ENCODE results near the gene COMT. TPM values are rescaled to one million over a fixed set of nuclear protein-coding genes. Genes with fewer than 3 reads are reported as not detected.

Gene COMT
- total and polyA plus RNA-seq, 11 donors = 69.7 to 249 (median 119) TPM

DNA sequence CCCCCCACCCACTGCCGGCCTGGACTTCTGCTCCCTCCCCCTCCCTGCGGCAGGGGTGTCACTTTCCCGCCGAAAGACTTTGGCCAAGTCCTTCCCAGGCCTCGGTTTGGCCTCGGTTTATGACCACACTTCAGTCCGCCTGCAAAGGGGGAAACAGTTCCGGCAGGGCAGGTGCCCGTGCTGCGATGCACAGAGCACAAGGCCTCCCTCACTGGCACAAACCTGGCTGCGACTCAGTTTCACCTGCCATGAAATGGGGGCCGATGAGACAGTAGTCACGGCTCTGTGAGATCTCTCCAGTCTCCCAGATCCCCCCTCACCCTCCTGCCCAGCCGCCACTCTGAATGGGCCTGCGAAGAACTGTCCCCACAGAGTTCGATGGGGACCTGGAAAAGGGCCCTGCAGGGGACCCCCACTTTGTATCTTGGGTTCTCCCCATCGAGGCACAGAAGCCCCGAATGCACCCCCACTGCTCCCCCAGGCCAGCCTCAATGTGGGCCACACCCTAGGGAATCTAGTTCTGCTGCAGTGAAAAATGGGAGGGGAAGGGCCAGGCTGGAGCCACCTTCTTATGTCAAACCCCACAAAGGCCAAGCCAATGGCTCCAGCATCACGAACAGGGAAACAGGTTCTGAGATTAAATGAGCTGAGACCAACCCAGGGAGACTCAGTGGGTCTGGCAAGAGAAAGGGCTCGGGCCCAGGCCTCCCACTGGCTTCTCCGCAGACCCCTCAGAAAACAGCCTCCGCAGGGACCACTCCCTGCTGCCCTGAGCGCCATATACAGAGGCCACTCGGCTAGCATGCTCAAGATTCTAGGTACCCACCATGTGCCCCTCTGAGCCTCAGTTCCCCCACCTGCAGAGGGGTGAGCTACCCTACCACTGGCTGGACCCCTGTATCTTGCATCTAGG lies 46.1 kb downstream of the COMT start:
- intact Hi-C loops (cut with DNase I) = loop anchor here in 1 of 10 donors (2.0 to 5.0 kb wide), 2 partner anchors 29 to 95 kb away; partner anchors contain the start of genes ARVCF and DGCR8
- no peak for ATAC-seq
- WGBS, 4 donors = 59 to 93% (median 71%) methylated on average over 7 to 24 of the region's 24 CpGs
- Histone ChIP-seq H3K4me3 (peak overlapping the region in 5 of 12 donors; percentile 80 to 96 (median 90)), H3K4me1 (peaks cover 4 to 80% (median 52%) of the 10 kb centered on the region in 12 donors), H3K36me3 (no peaks in the 10 kb centered on the region), H3K27ac (peak overlapping the region in 7 of 12 donors; percentile 44 to 98 (median 93)), H3K27me3 (no peaks in the 10 kb centered on the region), H3K9me3 (no peaks in the 10 kb centered on the region)
- DNase-seq = peak in 2 of 5 donors; percentile 49
- no peak for TF ChIP-seq POLR2A (IDR thresholded peaks at IDR 0.05)
- TF ChIP-seq, protein P1, sequence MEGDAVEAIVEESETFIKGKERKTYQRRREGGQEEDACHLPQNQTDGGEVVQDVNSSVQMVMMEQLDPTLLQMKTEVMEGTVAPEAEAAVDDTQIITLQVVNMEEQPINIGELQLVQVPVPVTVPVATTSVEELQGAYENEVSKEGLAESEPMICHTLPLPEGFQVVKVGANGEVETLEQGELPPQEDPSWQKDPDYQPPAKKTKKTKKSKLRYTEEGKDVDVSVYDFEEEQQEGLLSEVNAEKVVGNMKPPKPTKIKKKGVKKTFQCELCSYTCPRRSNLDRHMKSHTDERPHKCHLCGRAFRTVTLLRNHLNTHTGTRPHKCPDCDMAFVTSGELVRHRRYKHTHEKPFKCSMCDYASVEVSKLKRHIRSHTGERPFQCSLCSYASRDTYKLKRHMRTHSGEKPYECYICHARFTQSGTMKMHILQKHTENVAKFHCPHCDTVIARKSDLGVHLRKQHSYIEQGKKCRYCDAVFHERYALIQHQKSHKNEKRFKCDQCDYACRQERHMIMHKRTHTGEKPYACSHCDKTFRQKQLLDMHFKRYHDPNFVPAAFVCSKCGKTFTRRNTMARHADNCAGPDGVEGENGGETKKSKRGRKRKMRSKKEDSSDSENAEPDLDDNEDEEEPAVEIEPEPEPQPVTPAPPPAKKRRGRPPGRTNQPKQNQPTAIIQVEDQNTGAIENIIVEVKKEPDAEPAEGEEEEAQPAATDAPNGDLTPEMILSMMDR (IDR thresholded peaks at IDR 0.05) = no peak

DNA sequence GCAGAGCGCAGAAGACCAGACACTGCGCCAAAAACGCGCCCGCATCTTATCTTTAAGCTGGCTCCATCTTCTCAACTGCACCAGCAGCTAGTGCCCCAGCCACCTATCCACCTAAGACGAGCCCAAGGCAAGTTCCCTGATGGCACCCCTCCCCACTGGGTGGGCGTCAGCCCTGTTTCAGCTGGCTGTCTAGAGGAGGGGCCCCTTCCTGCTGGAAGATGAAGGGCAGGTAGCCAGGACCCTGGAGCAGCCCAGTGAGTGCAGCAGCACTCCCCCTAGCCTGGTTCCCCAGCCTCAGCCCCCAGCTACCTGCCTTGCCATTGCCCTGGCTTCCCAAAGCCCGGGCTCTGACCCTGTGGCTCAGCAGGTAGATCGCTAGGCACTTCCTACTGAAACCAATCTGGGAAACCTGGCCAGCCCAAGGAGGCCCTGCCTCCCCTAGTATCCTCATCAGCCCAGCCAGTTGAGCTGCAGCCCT lies 46.8 kb downstream of the COMT start:
- H3K9me3 ChIP-seq = no peaks in the 10 kb centered on the region
- H3K27me3 ChIP-seq = no peaks in the 10 kb centered on the region
- 88 to 95% (median 93%) methylated on average over 7 to 9 of the region's 9 CpGs for WGBS, 4 donors
- ATAC-seq (no peak), DNase-seq (peak in 2 of 5 donors; percentile 21 to 64)
- no peak for TF ChIP-seq POLR2A (IDR thresholded peaks at IDR 0.05)
- TF ChIP-seq, protein P1 (IDR thresholded peaks at IDR 0.05) = no peak
- peaks cover 4 to 80% (median 48%) of the 10 kb centered on the region in 12 donors for H3K4me1 ChIP-seq
- peak overlapping the region in 7 of 12 donors; percentile 30 to 94 (median 46) for H3K27ac ChIP-seq
- H3K4me3 ChIP-seq = no peak overlapping the region
- H3K36me3 ChIP-seq = no peaks in the 10 kb centered on the region
- intact Hi-C loops (cut with DNase I) = loop anchor here in 1 of 10 donors (5.0 kb wide), 1 partner anchor 94 kb away; the partner anchor contains the start of gene DGCR8

DNA sequence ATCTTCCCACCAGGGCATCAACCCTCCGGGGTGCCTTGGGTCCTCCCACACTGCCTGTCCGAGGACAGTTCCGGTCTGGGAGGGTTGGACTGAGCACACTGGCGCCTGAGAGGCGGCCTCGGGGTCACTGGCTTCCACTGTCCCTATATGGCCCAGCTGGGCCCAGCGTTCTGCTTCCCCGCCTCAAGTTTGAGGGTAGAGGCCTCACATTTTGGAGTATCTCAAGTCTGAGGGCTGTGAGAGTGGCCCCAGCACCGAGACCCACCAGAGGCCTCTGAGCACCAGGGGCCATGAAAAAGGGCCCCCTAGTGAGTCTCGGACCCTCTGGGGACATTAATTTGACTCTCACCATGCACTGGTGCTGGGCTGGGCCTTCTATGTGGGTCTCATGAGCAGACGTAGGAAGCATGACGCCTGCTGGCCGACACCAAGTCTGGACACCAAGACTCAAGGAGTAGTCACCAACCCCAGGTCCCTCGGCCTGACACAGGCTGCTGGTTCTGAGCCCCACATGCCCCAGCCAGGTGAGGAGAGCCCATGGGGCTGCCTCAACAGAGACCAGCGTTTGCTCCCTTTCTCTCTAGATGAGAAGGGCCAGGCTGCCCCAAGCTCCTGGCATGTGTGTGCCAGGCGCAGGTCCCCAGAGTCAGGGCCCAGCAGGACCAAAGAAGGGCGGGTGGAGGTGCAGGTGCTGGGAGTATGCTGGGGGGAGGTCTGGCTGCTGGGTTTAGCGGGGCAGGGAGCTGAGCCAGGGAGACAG lies 47.6 kb downstream of the COMT start:
- H3K9me3 ChIP-seq = no peaks in the 10 kb centered on the region
- ATAC-seq (no peak), DNase-seq (peak in 3 of 5 donors; percentile 45 to 64 (median 51))
- H3K36me3 ChIP-seq = no peaks in the 10 kb centered on the region
- H3K4me3 ChIP-seq = no peak overlapping the region
- peak overlapping the region in 8 of 12 donors; percentile 6 to 94 (median 46) for H3K27ac ChIP-seq
- TF ChIP-seq, protein P1 (IDR thresholded peaks at IDR 0.05) = no peak
- no peak for TF ChIP-seq POLR2A (IDR thresholded peaks at IDR 0.05)
- H3K4me1 ChIP-seq = peaks cover 4 to 75% (median 42%) of the 10 kb centered on the region in 12 donors
- WGBS, 4 donors = 72 to 80% (median 78%) methylated on average over 14 to 18 of the region's 18 CpGs
- intact Hi-C loops (cut with DNase I) = loop anchor here in 1 of 10 donors (5.0 kb wide), 1 partner anchor 93 kb away; the partner anchor contains the start of gene DGCR8
- no peaks in the 10 kb centered on the region for H3K27me3 ChIP-seq
